Choroid plexus epithelial cell (primary cell): ENCODE data around the gene L3MBTL4.
A peak's percentile ranks its signal among the peaks of the same experiment; 100 is the strongest.

Experiments
- DNase-seq: peaks from one replicate; pipeline ENCODE4 v3.0.0-alpha.2; 2010; ENCODE audit warnings: low read depth
- H3K4me3 ChIP-seq: 2 replicates; pipeline ENCODE4 v1.5.1; 2011; ENCODE audit warnings: low read depth, mild to moderate bottlenecking, control low read depth, low read length, moderate library complexity
- TF ChIP-seq, protein P1 (sequence below): conservative IDR thresholded peaks from 2 replicates; pipeline ENCODE4 v1.5.1; 2011; ENCODE audit warnings: low read depth, mild to moderate bottlenecking, control low read depth, inconsistent platforms, low read length, moderate library complexity

Gene L3MBTL4

DNA sequence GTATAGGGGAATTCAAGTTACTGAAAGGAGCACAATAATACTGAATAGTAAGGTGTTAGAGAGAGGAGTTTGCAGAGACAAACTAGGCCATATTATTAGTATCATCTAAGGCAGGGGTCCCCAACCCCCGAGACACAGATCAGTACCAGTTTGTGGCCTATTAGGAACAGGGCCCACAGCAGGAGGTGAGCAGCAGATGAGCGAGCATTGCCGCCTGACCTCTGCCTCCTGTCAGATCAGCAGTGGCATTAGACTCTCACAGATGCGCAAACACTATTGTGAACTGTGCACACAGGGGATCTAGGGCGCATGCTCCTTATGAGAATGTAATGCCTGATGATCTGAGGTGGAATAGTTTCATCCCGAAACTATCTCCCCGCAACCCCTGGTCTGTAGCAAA is 477.6 kb downstream of the L3MBTL4 start:
- no peak overlapping the region for H3K4me3 ChIP-seq
- DNase-seq = no peak
- TF ChIP-seq, protein P1, sequence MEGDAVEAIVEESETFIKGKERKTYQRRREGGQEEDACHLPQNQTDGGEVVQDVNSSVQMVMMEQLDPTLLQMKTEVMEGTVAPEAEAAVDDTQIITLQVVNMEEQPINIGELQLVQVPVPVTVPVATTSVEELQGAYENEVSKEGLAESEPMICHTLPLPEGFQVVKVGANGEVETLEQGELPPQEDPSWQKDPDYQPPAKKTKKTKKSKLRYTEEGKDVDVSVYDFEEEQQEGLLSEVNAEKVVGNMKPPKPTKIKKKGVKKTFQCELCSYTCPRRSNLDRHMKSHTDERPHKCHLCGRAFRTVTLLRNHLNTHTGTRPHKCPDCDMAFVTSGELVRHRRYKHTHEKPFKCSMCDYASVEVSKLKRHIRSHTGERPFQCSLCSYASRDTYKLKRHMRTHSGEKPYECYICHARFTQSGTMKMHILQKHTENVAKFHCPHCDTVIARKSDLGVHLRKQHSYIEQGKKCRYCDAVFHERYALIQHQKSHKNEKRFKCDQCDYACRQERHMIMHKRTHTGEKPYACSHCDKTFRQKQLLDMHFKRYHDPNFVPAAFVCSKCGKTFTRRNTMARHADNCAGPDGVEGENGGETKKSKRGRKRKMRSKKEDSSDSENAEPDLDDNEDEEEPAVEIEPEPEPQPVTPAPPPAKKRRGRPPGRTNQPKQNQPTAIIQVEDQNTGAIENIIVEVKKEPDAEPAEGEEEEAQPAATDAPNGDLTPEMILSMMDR = no peak

DNA sequence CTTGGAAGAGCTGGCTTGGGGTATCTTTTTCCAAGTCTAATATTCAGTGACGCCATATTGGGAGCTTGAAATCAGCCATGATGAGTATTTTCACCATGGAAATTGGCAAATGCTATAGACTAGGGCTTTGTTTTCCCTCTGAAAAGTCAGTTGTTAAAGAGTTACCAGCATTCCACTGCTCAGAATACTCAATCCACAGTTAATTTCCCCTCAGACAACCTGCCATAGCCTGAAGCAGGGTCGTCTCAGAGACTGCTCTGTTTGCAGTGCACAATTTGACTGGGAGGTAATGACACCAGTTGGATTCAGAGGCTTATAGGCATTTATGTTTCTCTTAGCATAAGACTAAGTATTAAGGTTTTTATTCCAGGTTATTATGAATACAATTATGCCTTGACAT is 483.9 kb downstream of the L3MBTL4 start:
- H3K4me3 ChIP-seq = no peak overlapping the region
- no peak for DNase-seq
- TF ChIP-seq, protein P1 = no peak

DNA sequence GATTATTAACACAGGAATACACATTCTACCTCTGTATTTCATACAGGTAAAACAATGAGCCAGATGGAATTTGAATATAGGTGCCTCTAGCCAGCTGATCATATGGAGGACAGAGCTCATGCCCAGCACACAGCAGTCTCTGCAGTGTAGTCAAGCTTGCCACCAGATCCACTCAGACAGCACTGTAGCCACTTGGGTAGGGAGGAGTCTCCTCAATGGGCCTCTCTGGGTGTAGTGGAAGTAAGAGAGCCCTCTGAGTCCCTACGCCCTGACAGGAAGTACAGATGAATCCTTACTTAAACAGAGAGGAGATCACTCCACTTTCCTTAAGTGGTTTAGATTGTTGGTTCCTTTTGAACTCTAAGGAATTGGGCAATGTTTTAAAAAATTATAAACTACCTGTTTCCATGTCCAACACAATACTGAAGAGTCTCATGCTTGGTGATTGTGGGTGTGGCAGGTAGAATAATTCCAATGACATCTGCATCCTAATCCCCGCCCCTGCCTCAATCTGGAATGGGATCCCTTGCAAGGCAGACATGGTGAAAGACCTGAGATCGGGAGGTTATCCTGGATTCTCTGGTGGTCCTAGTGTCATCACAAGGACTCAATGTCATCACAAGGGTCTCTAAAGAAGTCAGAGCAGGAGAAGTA is 496.4 kb downstream of the L3MBTL4 start:
- TF ChIP-seq, protein P1 = no peak
- DNase-seq = no peak
- H3K4me3 ChIP-seq = no peak overlapping the region

DNA sequence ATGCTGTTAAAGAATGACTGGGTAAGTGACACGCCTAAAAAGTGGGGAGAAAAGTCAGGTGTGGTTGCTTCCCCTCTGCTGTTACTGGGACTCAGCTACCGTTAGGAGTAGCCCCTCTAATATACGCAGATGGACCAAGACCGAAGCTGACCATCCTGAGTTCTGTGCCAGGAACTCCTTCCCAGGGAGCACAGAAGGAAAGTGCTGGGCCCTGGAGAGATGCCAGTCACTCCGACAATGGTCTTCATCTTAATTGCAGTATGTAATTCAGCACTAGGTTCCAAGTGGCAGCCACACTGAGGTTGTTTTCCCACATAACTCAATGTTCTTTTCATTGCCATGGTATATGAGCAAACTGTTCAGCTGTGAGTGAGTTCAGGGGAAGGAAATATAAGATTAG is 499.8 kb downstream of the L3MBTL4 start:
- no peak overlapping the region for H3K4me3 ChIP-seq
- DNase-seq = no peak
- TF ChIP-seq, protein P1 = no peak

DNA sequence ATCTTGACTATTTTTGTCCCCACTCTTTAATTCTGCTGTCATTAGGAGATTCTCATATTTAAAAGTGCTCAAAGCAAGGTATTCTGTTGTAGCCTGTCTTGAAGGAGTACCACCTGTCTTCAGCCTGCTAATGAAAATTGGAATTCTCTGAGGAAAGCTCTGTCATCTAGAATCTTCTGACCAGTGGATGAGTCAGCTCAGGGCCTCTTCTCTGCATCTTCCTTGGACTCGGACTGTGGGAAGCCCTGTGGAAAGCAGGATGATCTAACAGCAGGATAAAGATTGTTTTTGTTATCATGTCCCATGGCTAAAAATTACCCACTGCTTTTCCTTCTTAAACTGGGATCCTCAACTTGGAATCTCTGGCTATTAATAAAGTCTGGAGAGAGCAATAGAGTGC is 500.7 kb downstream of the L3MBTL4 start:
- H3K4me3 ChIP-seq = no peak overlapping the region
- TF ChIP-seq, protein P1 = no peak

DNA sequence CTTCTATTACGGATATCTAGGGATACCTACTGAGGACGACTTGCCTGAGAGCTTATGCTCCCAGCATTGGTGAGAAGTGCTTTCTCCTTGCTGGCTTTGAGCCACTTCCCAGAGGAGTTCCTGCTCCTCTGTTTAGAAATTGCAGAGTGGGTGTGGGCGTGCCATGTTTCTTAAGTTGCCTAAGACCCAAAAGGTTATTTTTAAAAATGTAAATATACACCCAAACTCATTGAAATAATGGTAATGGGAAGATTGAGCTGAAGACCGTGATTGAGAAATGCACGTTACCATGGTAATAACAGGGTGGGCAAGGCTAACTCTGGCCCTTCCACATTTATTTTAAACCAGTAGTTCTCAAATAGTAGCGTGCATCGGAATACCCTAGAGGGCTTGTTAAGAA is 502.1 kb downstream of the L3MBTL4 start:
- H3K4me3 ChIP-seq = no peak overlapping the region
- DNase-seq = no peak
- TF ChIP-seq, protein P1 = no peak

More for the DNA sequence above, 500.7 kb downstream of the L3MBTL4 start:
- DNase-seq = no peak

DNA sequence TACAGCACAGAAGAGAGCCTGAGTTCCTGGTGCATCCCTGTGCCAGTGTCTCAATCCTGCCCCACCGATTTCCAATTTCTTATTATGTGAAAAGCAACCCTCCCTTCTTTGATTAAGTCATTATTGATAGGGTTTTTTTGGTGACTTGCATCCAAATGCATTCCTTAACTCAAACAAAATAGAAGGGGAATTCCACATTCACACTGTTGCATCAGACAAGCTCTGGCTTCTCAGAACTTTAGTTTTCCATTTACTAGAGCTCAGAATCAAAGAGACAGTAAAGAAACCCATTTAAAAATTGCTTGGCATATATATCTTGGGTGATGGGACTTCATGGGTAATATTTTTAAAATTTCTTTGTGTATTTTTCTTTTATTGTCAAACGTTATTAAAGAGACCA is 505.6 kb downstream of the L3MBTL4 start:
- DNase-seq = peak; percentile 14
- H3K4me3 ChIP-seq = no peak overlapping the region
- TF ChIP-seq, protein P1 = no peak
